HG02678 (cell line): ENCODE data around the gene FSIP1.

Experiments used
- ATAC-seq: cut with Tn5 transposase; IDR thresholded peaks from one replicate; pipeline ENCODE4 v1.9.1; 2021; ENCODE audit warnings: mild to moderate bottlenecking, moderate library complexity; ENCODE audit not compliant: unreplicated experiment

The FSIP1 gene

DNA sequence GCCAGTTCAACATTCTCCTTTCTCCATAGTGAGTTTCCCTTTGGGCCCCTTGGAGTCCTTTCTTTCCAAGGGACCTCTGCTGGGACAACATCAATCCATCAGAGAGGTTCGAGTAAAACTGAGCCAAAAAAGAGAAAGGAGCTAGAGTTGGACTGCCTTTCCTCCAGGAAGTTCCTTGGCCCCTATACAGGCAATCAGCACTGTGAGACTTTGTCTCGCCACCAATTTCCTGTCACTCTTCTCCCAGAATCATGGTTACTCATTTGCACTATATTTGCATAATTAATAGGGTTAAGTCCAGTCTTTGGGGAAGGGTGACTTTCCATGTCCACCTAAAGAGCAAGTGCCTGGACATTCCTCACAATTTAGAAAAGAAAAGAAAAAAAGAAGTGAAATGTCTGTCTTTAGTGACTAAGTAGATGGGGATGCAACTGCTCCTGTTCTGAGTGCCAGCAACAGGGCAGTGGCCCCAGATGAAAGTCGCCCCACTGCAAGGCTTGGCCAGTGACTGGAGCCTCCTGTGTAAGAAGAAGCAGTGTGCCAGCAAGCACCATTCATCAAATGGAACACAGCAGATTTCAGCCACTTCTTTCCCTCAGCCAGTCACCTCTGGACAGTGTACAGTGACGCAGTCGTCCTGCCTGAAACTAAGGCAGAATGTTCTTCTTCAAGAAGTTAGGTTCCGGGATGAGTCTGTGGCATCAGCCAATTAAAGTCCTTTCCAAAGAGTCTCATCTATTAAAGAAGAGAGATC lies 91.6 kb downstream of the FSIP1 start:
- no peak for ATAC-seq

DNA sequence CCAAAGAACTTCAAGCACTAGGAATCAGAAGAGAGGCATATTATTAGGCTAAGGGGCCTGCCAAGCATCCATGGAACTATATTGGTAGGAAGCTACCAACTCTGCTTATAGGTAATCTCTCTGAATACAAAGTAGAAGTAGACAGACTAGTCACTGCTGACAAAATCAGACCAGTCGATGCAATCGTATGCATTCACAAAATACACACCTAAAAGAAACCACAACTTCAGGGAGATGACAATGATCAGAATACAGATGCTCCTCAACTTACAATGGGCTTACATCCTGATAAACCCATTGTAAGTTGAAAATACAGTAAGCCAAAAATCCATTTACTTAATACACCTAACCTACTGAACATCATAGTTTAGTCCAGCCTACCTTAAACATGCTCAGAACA lies 94.7 kb downstream of the FSIP1 start:
- ATAC-seq: no peak

DNA sequence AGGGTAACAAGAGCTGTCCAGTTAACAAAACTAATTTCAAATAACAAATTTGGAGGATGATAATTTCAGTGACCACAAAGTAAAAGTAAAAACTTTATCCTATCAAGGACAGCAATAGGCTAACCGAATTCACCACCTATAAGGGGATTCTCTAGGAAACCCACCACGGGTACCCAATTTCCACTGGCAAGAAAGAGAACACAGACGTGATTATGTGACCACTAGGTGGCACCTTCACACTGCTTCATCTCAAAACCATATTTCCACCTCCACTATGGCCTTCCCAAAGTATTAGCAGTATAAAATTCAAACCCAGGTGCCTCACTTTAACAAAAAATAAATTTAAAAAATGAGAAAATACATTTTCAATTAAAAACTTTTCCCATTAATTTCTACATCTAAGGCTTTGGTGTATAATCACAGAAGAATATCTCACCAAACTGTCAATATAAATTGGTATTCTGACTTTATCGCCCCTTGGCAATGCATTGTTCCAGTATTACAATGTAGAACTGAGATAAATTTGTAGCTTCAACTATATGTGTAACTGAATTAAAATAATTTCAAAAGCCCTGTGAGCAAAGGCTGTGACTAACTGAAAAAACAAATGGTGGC lies 96.5 kb downstream of the FSIP1 start:
- no peak for ATAC-seq

DNA sequence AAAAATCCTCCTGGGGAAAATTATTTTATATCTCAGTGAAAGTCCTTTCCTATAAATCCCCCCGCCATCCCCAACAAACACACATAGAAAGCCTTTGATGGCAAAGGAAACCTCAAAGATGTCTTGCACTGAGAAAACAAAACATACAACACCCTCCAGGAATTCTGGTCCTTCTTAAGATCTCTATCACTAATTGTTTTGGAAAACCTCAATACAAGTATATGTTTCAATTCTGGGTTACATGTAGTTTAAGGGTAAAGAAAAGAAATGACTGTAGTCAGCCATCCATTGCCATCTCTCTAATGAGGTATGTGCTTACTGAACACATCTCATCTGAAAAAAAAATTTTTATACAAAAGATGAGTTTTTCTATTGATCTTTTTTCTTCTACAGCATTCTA lies 97.3 kb downstream of the FSIP1 start:
- no peak for ATAC-seq

DNA sequence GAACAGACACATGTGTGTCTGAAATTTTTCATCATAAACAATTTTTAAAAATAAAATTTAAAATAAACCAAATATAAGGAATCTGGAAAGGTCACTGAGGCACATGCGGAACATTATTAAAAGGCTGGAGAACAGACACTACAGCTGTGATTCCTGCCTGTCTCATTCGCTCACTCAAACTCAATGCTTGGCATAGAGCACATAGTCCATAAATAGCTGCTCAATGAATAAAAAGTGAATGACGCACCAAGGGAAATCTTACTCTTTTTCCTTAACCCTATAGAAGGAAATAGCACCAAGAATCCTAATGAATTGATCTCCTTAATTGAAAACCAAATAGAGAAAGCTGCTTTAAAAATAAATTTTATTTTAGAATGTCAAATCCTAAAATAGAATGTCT lies 98.4 kb downstream of the FSIP1 start:
- no peak for ATAC-seq

DNA sequence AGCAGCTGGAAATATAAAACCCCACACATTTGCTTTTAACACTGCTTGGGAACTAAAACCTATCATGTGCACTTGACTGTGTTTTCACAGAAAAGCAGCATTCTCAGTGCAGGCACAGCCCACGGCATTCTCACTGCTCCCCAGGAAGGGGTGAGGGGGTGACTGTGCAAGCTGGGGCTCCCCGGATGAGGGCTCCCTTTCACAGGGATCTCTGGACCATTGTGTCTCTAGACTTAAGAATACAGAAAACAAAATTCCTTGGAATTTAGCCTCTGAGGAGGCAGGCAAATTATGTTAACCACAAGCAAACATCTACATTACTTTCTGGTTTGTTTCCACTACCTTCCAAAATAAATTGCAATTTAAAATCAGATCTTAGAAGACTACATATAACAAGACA lies 100.3 kb downstream of the FSIP1 start:
- ATAC-seq: no peak

DNA sequence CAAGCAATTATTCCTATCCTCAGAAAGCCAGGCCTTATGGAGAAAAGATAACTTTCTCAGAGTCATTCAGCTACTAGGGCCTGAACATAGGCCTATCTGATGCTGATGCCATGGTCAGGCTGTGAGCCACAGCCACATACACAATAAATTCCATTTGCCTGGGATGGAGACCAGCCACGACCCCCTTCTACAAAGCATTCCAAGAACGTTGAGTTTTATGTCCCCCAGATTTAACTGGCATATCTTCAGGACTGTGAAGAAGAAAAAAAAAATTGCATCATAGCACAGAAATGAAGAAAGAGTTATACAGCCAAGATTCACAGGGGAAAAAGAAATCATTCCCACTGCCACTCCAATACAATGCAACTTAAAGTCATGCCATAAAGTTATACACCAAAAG lies 101.8 kb downstream of the FSIP1 start:
- no peak for ATAC-seq

DNA sequence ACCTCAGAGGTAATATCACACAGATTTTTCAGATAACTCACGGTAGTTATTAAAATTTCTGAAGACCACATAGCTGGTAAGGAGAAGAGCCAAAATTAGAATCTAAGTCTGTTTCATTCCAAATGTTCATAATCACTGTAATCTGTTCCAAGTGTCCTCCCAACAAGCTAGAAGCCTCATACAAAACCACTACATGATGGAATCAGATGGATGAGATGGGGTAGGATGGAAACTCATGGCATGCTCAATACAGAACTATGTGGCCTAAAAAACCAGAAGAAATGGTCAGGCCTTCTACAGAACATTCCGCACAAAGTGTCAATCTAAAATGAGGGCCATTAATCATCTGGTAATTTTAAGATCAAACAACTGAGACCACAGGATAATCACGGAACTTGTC lies 110.0 kb downstream of the FSIP1 start:
- ATAC-seq: no peak

DNA sequence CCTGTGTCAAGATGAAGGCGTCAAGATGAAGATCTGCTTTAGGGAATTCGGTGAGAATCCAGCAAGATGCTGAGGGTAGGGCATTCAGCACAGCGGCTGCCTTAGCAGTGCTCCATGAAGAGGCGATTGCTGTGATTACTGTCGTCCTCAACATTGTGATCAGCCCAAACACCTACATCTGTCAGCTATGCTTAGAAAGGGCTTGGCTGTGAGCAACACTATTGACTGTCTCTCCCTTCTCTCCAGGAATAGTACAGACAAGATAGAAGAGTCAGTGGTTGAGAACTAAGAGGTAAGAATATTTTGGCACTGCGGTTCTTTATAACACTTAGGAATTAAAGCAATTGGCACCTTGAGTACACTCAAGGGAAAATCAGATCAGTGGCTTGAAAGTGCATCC lies 110.5 kb downstream of the FSIP1 start:
- no peak for ATAC-seq

DNA sequence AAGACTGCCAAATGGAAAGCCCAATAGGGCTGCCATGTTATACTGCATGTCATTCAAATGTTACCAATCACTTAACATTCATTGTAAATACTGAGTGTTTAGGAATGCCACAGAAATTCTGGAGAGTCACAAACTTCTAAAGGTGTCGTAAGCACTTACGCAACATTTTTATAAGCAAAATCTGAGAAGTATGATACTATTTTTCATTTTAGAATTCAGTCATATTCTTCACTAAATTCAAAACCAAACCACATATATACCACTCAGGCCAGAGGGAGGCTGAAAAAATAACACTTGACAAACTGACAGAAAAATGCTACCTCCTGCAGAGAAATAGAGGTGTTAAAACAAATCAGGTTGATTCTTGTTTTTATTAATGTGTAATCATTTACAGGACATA lies 112.0 kb downstream of the FSIP1 start:
- no peak for ATAC-seq

DNA sequence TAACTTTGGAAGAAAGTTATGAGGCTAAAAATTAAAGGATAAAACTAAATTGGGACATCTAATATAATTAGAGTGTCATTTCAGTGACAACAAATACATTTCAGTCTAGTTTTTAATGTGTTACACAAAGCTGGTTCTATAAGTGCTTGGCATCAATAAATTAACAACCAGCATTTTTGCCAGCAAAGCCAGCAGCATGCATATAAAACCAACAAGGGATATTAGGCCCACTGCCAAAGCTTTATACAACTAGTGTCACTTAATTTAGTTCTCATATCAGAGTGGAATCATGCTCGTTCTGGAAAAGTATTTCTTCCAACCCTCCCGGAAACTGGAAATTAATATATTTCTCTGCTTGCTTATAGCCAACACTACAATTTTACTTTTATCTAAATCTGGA lies 113.0 kb downstream of the FSIP1 start:
- no peak for ATAC-seq

DNA sequence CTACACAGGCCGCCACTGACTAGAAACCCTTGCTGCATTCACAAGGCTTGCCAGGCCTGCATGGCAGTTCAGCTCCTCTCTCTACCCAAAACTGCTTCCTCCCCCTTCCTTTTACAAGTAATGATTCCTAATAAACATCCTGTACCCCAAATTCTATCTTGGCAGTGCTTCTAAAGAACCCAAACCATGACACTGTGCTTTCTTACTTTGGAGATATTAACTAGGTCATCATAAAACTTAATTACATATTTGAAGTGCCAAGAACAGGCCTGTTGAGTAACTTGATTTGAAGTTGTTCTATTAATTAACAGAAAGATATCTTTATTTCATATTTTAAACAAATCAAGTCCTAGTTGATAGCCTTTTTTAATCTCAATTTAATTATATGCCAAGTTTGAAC lies 113.4 kb downstream of the FSIP1 start:
- ATAC-seq: no peak

DNA sequence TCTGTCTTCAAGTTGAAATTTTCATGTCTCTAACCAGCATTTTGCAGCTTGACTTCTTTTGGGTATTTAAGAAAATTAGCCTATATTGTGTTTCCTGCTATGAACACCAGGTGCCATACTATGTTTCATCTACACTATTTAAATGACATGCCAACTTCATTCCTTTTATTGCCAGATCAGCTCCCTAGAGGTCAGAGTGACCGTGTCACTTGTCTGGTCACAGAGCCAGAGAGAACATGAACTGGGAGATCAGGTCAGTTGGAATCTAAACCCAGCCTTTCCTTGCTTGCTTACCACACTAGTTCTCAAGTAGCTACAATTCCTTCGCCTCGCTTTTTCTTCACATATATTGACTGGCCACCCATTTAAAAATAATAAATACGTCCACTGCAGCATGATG lies 114.2 kb downstream of the FSIP1 start:
- ATAC-seq: no peak

DNA sequence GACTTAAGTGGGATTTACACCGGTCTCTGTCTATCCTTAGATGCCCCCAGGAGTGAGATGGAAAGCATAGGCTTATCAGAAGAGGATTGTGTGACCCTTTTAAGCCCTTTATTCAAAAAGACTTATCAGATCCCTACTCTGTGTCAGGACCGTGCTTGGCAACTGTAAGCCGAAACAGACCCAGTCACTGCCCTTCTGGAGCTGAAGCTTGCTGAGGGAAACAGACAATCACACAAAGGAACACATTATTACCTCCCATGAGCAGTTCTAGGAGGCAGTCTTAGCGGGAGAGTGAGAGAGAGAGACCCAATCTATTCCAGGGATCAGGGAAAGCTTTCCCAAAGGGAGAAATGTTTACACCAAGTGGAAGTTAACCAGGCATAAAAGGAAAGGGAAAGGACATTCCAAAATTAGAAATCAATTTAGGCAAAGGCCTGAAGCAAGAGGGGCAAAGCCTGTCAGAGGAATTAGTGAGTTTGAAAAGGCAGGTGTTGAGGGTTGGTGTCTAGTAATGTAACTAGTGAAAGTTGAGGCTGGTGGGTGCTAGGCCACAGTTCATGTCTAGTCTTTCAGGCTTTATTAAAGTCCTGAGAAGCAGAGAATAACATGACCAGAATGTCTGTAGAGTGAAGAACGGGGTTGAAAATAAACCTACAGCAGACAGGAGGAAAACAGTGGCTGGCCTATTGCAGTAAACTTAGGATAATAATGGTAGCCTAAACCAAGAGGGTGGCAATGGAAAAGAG lies 115.1 kb downstream of the FSIP1 start:
- ATAC-seq: no peak

DNA sequence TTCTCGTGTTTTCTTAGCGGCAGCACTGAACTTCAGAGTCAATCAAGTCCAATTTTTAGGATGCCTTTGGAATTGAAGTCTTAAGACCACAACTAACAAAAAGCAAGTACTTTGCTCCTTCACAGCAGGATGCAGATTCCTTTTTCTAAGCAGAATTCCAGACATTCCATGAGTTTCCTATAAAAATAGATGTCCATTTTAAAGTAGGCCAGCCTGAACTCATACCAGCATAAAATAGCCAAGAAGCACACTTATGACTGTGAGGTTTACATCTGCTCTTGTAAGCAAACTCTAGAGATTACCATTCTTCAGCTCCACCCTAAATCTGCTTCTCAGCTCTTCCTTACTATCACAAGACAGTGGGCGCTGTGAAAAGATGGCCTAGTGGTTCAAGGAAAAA lies 116.0 kb downstream of the FSIP1 start:
- ATAC-seq: no peak

DNA sequence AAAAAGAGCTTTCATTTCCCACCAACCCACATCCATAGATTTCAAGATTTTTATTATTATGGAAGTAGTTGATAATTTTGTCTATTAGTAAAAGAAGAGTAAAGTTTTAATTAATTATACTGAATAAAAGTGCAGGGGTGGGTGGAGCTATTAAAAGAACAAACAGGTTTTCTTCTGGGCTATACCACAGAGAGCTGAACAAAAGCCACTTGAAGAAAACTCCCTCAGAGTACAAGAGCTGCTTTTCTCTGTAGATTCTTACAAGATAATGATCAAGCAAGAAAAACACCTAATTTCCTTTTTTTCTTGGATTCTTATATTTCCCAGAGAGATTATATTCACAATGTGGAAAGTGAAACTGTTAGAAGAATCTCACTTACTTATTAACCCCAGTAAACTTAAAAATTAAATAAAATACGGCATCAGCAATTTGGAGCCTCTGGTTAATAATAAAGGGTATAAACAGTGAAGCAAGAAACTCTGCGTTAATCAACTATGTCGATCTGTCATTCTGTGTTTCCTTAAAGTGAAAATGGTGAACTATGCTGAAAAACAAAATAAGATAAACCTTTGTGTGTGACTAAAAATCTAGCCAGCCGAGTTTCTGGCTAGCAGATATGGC lies 116.9 kb downstream of the FSIP1 start:
- ATAC-seq: no peak

DNA sequence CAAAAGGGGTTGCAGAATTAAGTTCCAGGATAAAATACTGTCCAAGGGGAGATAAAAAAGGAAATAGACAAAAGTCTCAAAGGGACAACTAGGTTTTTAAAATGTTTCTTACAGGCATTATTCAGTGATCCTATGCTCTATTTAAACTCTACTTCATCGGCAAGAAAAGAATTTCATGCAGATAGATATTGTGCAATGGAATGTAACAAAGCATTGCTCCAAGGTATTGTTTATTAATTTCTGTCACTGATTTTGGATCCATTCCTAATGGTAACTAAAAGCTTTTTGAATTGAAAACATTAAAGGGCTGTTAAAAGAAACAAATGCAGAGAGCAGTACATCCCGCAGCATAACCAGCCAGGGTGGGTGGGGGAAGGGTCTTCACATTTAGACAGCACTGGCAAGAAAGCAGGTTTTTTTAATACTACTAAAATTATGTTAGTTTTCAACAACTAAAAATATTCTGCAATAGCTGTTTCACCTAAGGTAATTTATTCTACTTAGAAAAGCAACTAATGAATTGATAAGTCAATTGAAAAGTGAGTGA lies 118.9 kb downstream of the FSIP1 start:
- no peak for ATAC-seq

DNA sequence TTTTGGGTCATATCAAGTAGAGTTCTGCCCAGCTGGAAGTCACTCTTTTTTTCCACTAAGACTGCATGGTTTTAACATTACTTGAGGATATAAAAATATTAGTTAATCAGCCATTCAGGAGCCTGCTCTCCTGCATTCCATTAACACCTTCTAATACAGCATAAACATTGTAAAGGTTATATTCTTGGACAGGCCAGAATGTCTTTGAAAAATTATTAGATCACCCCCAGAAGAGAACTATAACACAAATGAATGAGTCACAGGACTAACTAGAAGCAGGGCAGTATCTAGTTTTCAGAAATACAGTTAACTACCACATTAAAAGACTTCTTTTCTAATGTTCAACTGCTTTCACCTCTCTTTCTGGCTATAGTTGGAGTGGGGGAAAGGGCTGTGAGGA lies 120.9 kb downstream of the FSIP1 start:
- ATAC-seq: no peak

DNA sequence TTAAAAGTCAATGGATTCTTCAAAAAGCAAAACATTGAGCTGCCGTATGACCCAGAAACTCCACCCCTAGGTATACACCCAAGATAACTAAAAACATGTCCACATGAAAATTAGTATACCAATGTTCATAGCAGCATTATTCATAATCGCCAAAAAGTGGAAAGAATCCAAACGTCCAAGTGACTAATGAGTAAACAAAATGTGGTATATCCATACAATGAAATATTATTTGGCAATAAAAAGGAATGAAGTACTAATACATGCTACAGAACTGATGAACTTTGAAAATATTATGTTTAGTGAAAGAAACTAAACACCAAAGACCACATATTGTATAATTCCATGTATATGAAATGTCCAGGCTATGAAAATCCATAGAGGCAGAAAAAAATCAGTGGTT lies 123.9 kb downstream of the FSIP1 start:
- no peak for ATAC-seq

DNA sequence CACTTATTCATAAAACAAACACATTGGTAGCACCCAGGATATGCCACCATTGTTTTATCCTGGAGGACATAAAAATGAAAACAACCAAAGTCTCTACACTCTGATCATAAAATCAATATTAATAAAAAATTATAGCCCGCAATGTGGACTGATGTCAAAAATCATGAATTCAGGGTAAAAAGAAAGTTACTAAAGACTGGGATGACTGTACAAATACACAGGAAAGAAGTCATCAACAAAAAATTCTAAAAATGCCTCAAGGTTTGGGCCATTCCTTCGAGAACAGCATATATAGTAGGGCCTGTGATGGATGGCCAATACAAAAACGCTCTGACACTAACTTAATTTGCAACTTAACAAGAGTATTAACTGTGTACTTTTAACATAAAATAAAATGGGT lies 125.0 kb downstream of the FSIP1 start:
- ATAC-seq: no peak

DNA sequence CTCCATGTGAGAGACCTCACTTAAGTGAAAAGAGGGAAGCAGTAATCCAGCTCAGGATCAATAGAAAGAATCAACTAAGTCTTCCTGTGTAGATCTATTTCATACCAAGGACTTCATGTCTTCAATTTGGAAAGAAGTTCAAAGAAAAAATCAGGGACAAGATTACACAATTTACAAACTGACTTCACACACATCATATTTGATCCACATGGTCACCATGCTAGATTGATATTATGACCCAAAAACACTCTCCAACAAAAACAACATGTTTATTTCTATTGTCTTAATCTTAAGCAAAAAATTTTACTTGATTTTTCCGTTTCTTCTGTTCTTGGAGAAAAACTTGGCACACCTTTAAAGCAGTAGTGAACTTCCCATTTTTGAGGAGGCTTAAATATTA lies 125.5 kb downstream of the FSIP1 start:
- ATAC-seq: no peak

DNA sequence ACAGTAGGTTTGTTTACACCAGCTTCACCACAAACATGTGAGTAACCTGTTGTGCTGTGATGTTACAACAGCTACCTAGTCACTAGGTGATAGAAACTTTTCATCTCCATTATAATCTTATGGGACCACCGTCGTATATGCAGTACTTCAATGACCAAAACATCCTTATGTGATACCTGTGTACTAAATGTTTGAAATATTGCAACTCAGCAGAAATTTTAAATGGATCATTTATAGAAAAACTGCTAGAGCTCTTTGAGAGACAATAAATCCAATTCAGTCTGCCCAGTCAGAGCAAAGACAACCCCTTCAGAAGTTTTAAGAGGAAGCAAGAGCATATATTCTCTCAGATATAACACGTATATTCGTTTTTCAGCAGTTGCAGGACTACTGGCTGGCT lies 128.3 kb downstream of the FSIP1 start:
- ATAC-seq: no peak
